ENCODE measurements around the gene VEGFD. TPM values are rescaled to one million over a fixed set of nuclear protein-coding genes. Genes with fewer than 3 reads are reported as not detected.

Gene VEGFD
- total RNA-seq, 1 donor from 2014 or later = not detected

DNA sequence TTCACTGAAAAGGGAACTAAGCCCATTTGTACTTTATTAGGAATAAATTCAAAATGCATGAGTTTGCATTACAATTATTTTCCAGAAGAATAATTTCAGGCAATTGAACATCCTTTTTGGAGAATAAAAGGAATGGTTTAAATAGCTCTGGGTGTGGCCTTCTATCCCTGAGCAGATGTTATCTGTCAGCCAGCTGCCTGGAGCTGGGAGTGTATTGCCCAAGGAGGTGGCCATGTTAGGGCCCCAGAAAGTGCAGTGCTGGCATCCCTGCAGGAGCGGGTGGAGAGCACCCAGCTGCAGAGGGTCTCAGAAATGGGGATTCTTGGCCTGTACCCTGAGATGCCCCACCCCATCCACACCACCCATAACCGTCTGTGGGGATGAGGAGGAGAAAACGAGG, 21.6 kb upstream of the VEGFD start:
- no peak for DNase-seq (ENCODE audit: low read depth)
- no peaks in the 10 kb centered on the region for H3K36me3 ChIP-seq (ENCODE audit: control insufficient read depth, insufficient read depth, low read length)
- no peaks in the 10 kb centered on the region for H3K27me3 ChIP-seq (ENCODE audit: control insufficient read depth, insufficient read depth, low read length)
- H3K4me3 ChIP-seq (ENCODE audit: low read depth, low read length) = no peak overlapping the region
- TF ChIP-seq, protein P1, sequence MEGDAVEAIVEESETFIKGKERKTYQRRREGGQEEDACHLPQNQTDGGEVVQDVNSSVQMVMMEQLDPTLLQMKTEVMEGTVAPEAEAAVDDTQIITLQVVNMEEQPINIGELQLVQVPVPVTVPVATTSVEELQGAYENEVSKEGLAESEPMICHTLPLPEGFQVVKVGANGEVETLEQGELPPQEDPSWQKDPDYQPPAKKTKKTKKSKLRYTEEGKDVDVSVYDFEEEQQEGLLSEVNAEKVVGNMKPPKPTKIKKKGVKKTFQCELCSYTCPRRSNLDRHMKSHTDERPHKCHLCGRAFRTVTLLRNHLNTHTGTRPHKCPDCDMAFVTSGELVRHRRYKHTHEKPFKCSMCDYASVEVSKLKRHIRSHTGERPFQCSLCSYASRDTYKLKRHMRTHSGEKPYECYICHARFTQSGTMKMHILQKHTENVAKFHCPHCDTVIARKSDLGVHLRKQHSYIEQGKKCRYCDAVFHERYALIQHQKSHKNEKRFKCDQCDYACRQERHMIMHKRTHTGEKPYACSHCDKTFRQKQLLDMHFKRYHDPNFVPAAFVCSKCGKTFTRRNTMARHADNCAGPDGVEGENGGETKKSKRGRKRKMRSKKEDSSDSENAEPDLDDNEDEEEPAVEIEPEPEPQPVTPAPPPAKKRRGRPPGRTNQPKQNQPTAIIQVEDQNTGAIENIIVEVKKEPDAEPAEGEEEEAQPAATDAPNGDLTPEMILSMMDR (IDR thresholded peaks at IDR 0.05; ENCODE audit: insufficient read depth, low read length, poor library complexity, severe bottlenecking) = no peak

DNA sequence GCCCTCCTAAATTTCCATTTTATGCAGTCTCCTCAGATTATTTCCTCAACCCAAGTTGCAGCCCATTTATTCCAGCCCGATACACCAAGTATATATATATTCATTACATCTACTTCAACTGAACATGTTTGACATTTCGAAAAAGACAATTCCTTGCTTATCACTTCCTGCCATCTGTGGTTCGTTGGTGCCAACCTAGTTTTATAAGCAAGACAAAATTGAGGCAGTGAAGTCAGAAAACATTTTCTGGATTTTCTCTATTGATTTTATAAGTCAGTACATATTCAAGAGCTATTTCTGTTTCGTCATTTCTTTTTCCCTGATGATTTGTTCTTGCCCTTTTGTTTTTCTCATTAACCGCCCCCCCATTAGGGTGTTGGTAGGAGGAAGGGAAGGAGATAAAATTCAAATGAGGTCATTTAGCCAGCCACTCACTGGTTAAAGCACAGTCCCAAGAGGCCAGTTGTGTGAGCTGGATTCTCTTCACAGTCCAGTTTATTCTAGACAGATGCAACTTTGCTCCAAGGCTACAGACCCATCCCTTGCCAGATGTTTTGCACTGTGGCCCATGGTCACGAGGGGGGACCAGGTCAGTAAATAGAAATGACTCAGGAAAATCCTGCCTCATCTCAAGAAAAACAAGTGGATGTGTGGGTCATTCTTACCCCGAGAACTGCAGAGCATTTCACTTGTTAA, 20.3 kb upstream of the VEGFD start:
- Histone ChIP-seq H3K27me3 (ENCODE audit: control insufficient read depth, insufficient read depth, low read length) (no peaks in the 10 kb centered on the region), H3K4me3 (ENCODE audit: low read depth, low read length) (no peak overlapping the region), H3K36me3 (ENCODE audit: control insufficient read depth, insufficient read depth, low read length) (no peaks in the 10 kb centered on the region)
- TF ChIP-seq, protein P1 (IDR thresholded peaks at IDR 0.05; ENCODE audit: insufficient read depth, low read length, poor library complexity, severe bottlenecking) = no peak
- no peak for DNase-seq (ENCODE audit: low read depth)

DNA sequence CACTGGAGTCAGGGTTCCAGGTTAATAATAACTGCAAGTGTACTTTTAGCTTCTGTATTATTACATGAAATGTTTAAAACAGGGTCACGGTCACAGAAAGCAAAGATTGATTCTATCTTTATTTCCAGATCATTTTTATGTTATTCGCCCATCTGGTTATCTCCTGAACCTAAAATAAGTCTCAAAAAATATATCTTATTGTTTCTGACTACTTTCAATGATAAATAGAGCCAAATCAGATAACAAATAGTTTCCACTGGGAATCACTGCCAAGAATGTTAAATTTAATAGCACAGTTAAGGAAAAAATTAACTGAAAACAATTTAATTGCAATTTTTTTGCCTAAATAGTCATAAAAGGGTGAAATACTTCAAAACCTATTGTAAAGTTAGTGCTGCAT, 17.2 kb upstream of the VEGFD start:
- TF ChIP-seq, protein P1 (IDR thresholded peaks at IDR 0.05; ENCODE audit: insufficient read depth, low read length, poor library complexity, severe bottlenecking) = no peak
- Histone ChIP-seq H3K4me3 (ENCODE audit: low read depth, low read length) (no peak overlapping the region), H3K27me3 (ENCODE audit: control insufficient read depth, insufficient read depth, low read length) (no peaks in the 10 kb centered on the region), H3K36me3 (ENCODE audit: control insufficient read depth, insufficient read depth, low read length) (no peaks in the 10 kb centered on the region)
- no peak for DNase-seq (ENCODE audit: low read depth)

DNA sequence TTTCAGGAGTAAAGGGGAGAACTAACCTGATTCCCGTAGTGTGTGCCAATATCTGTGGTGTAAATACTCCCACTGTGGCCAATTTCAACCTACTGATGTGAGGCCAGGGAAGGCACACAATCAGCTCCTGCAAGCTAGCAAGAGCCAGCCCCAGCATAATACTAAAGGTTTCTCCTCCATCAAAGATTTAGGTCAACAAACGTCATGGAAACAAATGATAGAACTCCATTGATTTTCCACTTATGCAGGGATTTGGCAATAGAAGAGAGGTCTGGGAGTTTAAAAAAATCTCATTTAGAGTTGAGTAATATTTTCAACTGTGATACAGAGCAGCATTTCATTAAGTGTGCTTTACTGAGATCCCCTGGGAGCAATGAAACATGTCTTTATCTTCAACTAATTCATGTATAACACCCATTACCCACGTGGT, 15.8 kb upstream of the VEGFD start:
- TF ChIP-seq, protein P1 (IDR thresholded peaks at IDR 0.05; ENCODE audit: insufficient read depth, low read length, poor library complexity, severe bottlenecking) = no peak
- no peak overlapping the region for H3K4me3 ChIP-seq (ENCODE audit: low read depth, low read length)
- H3K27me3 ChIP-seq (ENCODE audit: control insufficient read depth, insufficient read depth, low read length) = no peaks in the 10 kb centered on the region
- H3K36me3 ChIP-seq (ENCODE audit: control insufficient read depth, insufficient read depth, low read length) = no peaks in the 10 kb centered on the region
- DNase-seq (ENCODE audit: low read depth) = no peak

DNA sequence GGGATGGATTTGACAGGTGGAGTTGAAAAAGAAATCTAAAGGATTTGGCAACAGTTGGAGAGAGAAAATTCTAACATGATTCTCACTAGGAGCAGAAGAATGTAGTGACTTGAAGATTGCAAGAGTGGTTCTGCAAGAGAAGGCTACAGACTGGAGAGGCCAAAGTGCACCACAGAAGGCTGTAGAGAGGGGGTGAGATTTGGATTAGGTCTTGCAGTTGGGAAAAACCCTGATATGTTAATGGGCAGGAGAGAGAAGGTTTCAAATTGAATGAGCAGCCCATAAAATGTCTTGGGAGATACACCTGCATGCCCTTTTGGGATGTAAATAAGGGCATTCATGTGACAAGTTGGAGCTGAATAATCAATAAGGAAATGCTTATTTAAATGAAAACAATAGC, 14.7 kb upstream of the VEGFD start:
- no peaks in the 10 kb centered on the region for H3K27me3 ChIP-seq (ENCODE audit: control insufficient read depth, insufficient read depth, low read length)
- TF ChIP-seq, protein P1 (IDR thresholded peaks at IDR 0.05; ENCODE audit: insufficient read depth, low read length, poor library complexity, severe bottlenecking) = no peak
- H3K4me3 ChIP-seq (ENCODE audit: low read depth, low read length) = no peak overlapping the region
- no peaks in the 10 kb centered on the region for H3K36me3 ChIP-seq (ENCODE audit: control insufficient read depth, insufficient read depth, low read length)
- DNase-seq (ENCODE audit: low read depth) = no peak

DNA sequence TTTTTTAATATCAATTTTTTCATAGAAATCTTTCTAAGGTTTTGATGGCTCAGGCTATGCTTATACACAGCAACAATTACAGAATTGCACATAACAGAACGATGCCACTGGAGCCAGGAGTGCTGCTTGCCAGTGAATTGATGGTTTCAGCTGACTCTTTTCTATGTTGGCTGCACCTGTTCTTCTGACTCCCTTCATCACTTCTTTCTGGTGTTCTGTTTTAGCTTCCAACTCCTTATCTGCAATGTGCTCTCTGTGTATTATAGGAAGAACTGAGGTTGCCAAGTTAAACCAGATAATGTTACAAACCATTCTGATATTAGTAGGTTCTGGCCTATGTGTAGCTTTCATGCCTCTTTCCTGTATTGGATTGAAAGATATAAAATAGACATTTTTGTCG, 11.6 kb upstream of the VEGFD start:
- no peak for DNase-seq (ENCODE audit: low read depth)
- Histone ChIP-seq H3K4me3 (ENCODE audit: low read depth, low read length) (no peak overlapping the region), H3K36me3 (ENCODE audit: control insufficient read depth, insufficient read depth, low read length) (no peaks in the 10 kb centered on the region), H3K27me3 (ENCODE audit: control insufficient read depth, insufficient read depth, low read length) (no peaks in the 10 kb centered on the region)
- TF ChIP-seq, protein P1 (IDR thresholded peaks at IDR 0.05; ENCODE audit: insufficient read depth, low read length, poor library complexity, severe bottlenecking) = no peak
